OCI-LY7 (cell line): ENCODE results near the gene RPS29. TPM values are rescaled to one million over a fixed set of nuclear protein-coding genes. Genes with fewer than 3 reads are reported as not detected.

Source experiments
- BruUV-seq: library from RNA; stranded (reverse); fragments of 400-500 nt; replicated peaks from 2 replicates; lab custom pipeline; 2021; lab: Mats Ljungman, UMichigan
- CTCF ChIA-PET: fragments of 300-600 bp; sonication (Branson Sonifier 250); formaldehyde crosslinking; loops from one replicate; lab custom pipeline; 2022; ENCODE audit warnings: antibody characterized with exemption; ENCODE audit not compliant: unreplicated experiment; lab: Charles Lee
- POLR2A ChIA-PET: fragments of 300-600 bp; sonication (Branson Sonifier 250); formaldehyde crosslinking; loops from one replicate; lab custom pipeline; 2022; ENCODE audit warnings: antibody characterized with exemption; lab: Charles Lee
- DNase-seq: peaks from one replicate; pipeline ENCODE4 v3.0.0-alpha.2; 2015; ENCODE audit warnings: low spot score
- H2AFZ ChIP-seq: fragments of 200-600 bp; sonication (generic), shearing (Covaris generic); 2 replicates; pipeline ENCODE4 v1.6.1; 2014; ENCODE audit warnings: mild to moderate bottlenecking, antibody characterized with exemption, low read length, moderate library complexity
- H3K27ac ChIP-seq: fragments of 200-600 bp; sonication (generic); 2 replicates; pipeline ENCODE4 v1.5.1; 2014; ENCODE audit warnings: mixed run types, low read depth, mild to moderate bottlenecking, moderate library complexity, low read length, inconsistent platforms; ENCODE audit not compliant: poor library complexity, severe bottlenecking
- H3K36me3 ChIP-seq: fragments of 200-600 bp; sonication (generic); 2 replicates; pipeline ENCODE4 v1.6.1; 2014; ENCODE audit warnings: mild to moderate bottlenecking, antibody characterized with exemption, low read length, moderate library complexity, mixed read lengths; ENCODE audit not compliant: insufficient read depth
- H3K4me1 ChIP-seq: fragments of 200-600 bp; sonication (generic); 2 replicates; pipeline ENCODE4 v1.5.1; 2014; ENCODE audit warnings: mild to moderate bottlenecking, low read length; ENCODE audit not compliant: insufficient read depth, poor library complexity, severe bottlenecking
- H3K4me2 ChIP-seq: fragments of 200-600 bp; sonication (generic); 2 replicates; pipeline ENCODE4 v1.6.1; 2014; ENCODE audit warnings: mild to moderate bottlenecking, low read length
- H3K4me3 ChIP-seq: fragments of 200-600 bp; sonication (generic); 2 replicates; pipeline ENCODE4 v1.5.1; 2014; ENCODE audit warnings: mild to moderate bottlenecking, low read depth, low read length; ENCODE audit not compliant: poor library complexity, severe bottlenecking
- H3K79me2 ChIP-seq: fragments of 200-600 bp; sonication (generic); 2 replicates; pipeline ENCODE4 v1.6.1; 2016; ENCODE audit warnings: low read depth, mild to moderate bottlenecking, low read length, moderate library complexity, mixed read lengths; ENCODE audit not compliant: insufficient read depth
- H3K9me2 ChIP-seq: fragments of 200-600 bp; sonication (generic); 2 replicates; pipeline ENCODE4 v1.6.1; 2016; ENCODE audit warnings: mild to moderate bottlenecking, low read length, mixed read lengths; ENCODE audit not compliant: insufficient read depth
- H3K9me3 ChIP-seq: fragments of 200-600 bp; sonication (generic); 2 replicates; pipeline ENCODE4 v1.6.1; 2014; ENCODE audit warnings: mild to moderate bottlenecking, mixed run types, low read length, mixed read lengths
- H4K20me1 ChIP-seq: fragments of 200-600 bp; sonication (generic); 2 replicates; pipeline ENCODE4 v1.6.1; 2014; ENCODE audit warnings: mild to moderate bottlenecking, antibody characterized with exemption, low read length, moderate library complexity, mixed read lengths; ENCODE audit not compliant: insufficient read depth
- EZH2phosphoT487 ChIP-seq: fragments of 200-600 bp; sonication (generic); IDR thresholded peaks from 2 replicates; pipeline ENCODE4 v1.6.1; 2018; ENCODE audit warnings: low read depth, borderline replicate concordance, mild to moderate bottlenecking, mixed run types, antibody characterized with exemption, low read length, moderate library complexity, mixed read lengths
- intact Hi-C: fragments of 100-400 bp; cut with micrococcal nuclease; formaldehyde crosslinking; loops from one replicate; pipeline ENCODE4 v1.10.0; 2022; ENCODE audit not compliant: unreplicated experiment
- small RNA-seq: library from RNA; depleted of rRNA; stranded (forward); fragments of <200 nt; gene quantifications from one replicate; pipeline ENCODE3, GENCODE V24; 2014
- total RNA-seq, 2 experiments: library from RNA; depleted of rRNA in 1 of 2; stranded (reverse); fragments of >200 nt in 1 of 2; shearing (Covaris generic) in 1 of 2; gene quantifications; 2 replicates each; pipeline ENCODE4 v1.2.3, GENCODE V29; 2014 to 2022
- TF ChIP-seq, protein P1 (sequence below): fragments of 200-600 bp; sonication (generic); conservative IDR thresholded peaks from 2 replicates; pipeline ENCODE4 v1.5.1; 2014; ENCODE audit warnings: mild to moderate bottlenecking, antibody characterized with exemption, low read length, moderate library complexity, mixed read lengths

Gene RPS29
- total RNA-seq, 2 experiments from 2014 or later, result 2,518 to 6,504 TPM

DNA sequence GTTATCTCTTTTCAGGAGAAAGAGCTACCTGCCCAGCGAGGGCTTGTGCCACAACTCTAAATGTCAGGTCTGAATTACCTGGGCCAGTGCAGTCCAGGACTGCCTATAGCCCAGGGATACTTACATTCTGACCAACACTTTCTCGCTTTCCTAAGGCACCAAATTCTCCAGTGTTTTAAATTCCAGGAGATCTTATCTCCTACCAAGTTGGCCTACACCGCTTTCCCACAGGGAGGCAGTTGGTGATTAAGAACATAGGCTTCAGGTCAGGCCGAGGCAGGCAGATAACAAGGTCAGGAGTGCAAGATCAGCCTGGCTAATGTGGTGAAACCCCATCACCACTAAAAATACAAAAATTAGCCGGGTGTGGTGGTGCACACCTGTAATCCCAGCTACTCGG is 41.1 kb downstream of the RPS29 start:
- Histone ChIP-seq H3K9me3 (peaks cover 9% of the 10 kb centered on the region; the same call in 1 of the 2 replicates), H2AFZ (no peak overlapping the region), H3K36me3 (no peaks in the 10 kb centered on the region), H3K27ac (no peak overlapping the region), H3K9me2 (no peaks in the 10 kb centered on the region), H3K4me2 (no peak overlapping the region), H3K79me2 (no peaks in the 10 kb centered on the region), H3K4me3 (no peak overlapping the region), H4K20me1 (no peaks in the 10 kb centered on the region), H3K4me1 (no peaks in the 10 kb centered on the region)
- BruUV-seq, result no TSS peak
- intact Hi-C loops, result no loop called here
- ChIA-PET POLR2A (no interaction called here), CTCF (no interaction called here)
- TF ChIP-seq EZH2phosphoT487, result no peak
- TF ChIP-seq, protein P1, sequence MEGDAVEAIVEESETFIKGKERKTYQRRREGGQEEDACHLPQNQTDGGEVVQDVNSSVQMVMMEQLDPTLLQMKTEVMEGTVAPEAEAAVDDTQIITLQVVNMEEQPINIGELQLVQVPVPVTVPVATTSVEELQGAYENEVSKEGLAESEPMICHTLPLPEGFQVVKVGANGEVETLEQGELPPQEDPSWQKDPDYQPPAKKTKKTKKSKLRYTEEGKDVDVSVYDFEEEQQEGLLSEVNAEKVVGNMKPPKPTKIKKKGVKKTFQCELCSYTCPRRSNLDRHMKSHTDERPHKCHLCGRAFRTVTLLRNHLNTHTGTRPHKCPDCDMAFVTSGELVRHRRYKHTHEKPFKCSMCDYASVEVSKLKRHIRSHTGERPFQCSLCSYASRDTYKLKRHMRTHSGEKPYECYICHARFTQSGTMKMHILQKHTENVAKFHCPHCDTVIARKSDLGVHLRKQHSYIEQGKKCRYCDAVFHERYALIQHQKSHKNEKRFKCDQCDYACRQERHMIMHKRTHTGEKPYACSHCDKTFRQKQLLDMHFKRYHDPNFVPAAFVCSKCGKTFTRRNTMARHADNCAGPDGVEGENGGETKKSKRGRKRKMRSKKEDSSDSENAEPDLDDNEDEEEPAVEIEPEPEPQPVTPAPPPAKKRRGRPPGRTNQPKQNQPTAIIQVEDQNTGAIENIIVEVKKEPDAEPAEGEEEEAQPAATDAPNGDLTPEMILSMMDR, result no peak
- no peak for DNase-seq

DNA sequence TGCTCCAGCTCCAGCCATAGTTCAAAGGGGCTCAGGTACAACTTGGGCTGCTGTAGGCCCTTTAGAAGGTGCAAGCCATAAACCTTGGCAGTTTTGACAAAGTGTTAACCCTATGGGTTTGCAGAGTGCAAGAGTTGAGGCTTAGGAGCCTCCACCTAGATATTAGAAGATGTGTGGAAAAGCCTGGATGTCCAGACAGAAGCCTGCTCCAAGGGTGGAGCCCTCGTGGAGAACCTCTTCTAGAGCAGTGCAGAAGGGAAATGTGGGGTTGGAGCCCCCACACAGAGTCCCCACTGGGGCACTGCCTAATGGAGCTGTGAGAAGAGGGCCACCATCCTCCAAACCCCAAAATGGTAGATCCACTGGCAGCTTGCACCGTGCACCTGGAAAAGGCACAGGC is 45.1 kb downstream of the RPS29 start:
- BruUV-seq, result no TSS peak
- Histone ChIP-seq H3K36me3 (no peaks in the 10 kb centered on the region), H2AFZ (no peak overlapping the region), H3K9me3 (peaks cover 9% of the 10 kb centered on the region; the same call in 1 of the 2 replicates), H3K9me2 (no peaks in the 10 kb centered on the region), H3K4me3 (no peak overlapping the region), H3K4me1 (no peaks in the 10 kb centered on the region), H4K20me1 (no peaks in the 10 kb centered on the region), H3K27ac (no peak overlapping the region), H3K4me2 (no peak overlapping the region), H3K79me2 (no peaks in the 10 kb centered on the region)
- TF ChIP-seq, protein P1, result no peak
- no peak for TF ChIP-seq EZH2phosphoT487
- POLR2A ChIA-PET, result no interaction called here
- CTCF ChIA-PET, result no interaction called here
- no peak for DNase-seq
- intact Hi-C loops, result no loop called here

DNA sequence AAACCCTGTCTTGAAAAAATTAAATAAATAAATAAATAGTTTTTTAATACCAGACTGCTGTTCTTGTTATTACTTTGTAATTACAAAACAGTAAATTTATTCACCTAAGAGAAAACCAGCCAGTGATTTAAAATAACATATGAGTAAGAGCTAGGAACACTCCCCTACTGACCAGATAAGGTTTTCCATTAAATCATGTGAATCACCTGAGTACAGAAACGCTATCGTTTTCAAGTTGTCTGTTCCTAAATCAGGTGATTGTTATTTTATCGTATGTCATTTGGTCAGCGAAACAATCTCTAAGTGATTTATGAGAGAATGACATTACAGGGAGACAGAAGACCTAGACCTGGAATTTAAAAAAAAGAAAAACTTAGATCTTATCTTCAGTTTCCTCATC is 47.3 kb downstream of the RPS29 start:
- no peak overlapping the region for H3K27ac ChIP-seq
- H3K9me3 ChIP-seq, result peaks cover 9% of the 10 kb centered on the region; the same call in 1 of the 2 replicates
- no peak for TF ChIP-seq EZH2phosphoT487
- TF ChIP-seq, protein P1, result no peak
- H3K9me2 ChIP-seq, result no peaks in the 10 kb centered on the region
- no peak overlapping the region for H3K4me2 ChIP-seq
- no peaks in the 10 kb centered on the region for H4K20me1 ChIP-seq
- H2AFZ ChIP-seq, result no peak overlapping the region
- CTCF ChIA-PET, result no interaction called here
- DNase-seq, result no peak
- intact Hi-C loops, result no loop called here
- no peaks in the 10 kb centered on the region for H3K36me3 ChIP-seq
- BruUV-seq, result no TSS peak
- H3K4me1 ChIP-seq, result no peaks in the 10 kb centered on the region
- POLR2A ChIA-PET, result interaction anchor here (0.6 kb wide), 1 partner anchor 21 kb away, joined by 5 read pairs; no protein-coding TSS in a partner anchor
- no peak overlapping the region for H3K4me3 ChIP-seq
- no peaks in the 10 kb centered on the region for H3K79me2 ChIP-seq

Small RNAs within 50 kb of the gene (small RNA-seq; reads per million reads assigned to genes)
- gene AL139099.3 (not detected), gene AL139099.4 (not detected), gene RF00019 (not detected), gene RNA5SP384 (not detected)

Other genes with a start within 250 kb of the RPS29 start
- gene LRR1, start 12.6 kb upstream of the RPS29 start, total RNA-seq (2014; rRNA removed; shearing (Covaris generic)), result 83.4 and 89.8 TPM in 2 replicates
- 73.0 and 80.3 TPM in 2 replicates for gene LRR1, start 12.6 kb upstream of the RPS29 start, total RNA-seq (2022)
- gene RPL36AL, start 34.2 kb upstream of the RPS29 start, total RNA-seq (2014; rRNA removed; shearing (Covaris generic)), result 257 and 441 TPM in 2 replicates
- gene RPL36AL, start 34.2 kb upstream of the RPS29 start, total RNA-seq (2022), result 306 and 313 TPM in 2 replicates
- 79.3 and 83.5 TPM in 2 replicates for gene MGAT2, start 34.4 kb upstream of the RPS29 start, total RNA-seq (2014; rRNA removed; shearing (Covaris generic))
- 70.0 and 71.7 TPM in 2 replicates for gene MGAT2, start 34.4 kb upstream of the RPS29 start, total RNA-seq (2022)
- gene DNAAF2, start 48.9 kb upstream of the RPS29 start, total RNA-seq (2014; rRNA removed; shearing (Covaris generic)), result 14.7 and 17.2 TPM in 2 replicates
- gene DNAAF2, start 48.9 kb upstream of the RPS29 start, total RNA-seq (2022), result 9.7 and 11.6 TPM in 2 replicates
- gene POLE2, start 101.8 kb upstream of the RPS29 start, total RNA-seq (2014; rRNA removed; shearing (Covaris generic)), result 26.3 and 28.6 TPM in 2 replicates
- 30.3 and 36.8 TPM in 2 replicates for gene POLE2, start 101.8 kb upstream of the RPS29 start, total RNA-seq (2022)
- 0.25 and 0.26 TPM in 2 replicates for gene KLHDC1, start 106.7 kb upstream of the RPS29 start, total RNA-seq (2014; rRNA removed; shearing (Covaris generic))
- 0.37 TPM in 1 of 2 replicates, not detected in the other for gene KLHDC1, start 106.7 kb upstream of the RPS29 start, total RNA-seq (2022)
- 55.7 and 68.0 TPM in 2 replicates for gene KLHDC2, start 181.8 kb upstream of the RPS29 start, total RNA-seq (2014; rRNA removed; shearing (Covaris generic))
- 53.7 and 64.9 TPM in 2 replicates for gene KLHDC2, start 181.8 kb upstream of the RPS29 start, total RNA-seq (2022)